A673 (cell line): ENCODE results near the gene IDH2. TPM values are rescaled to one million over a fixed set of nuclear protein-coding genes. Genes with fewer than 3 reads are reported as not detected.

Source experiments
- BruUV-seq: library from RNA; stranded (reverse); fragments of 400-500 nt; replicated peaks from 2 replicates; lab custom pipeline; 2021; lab: Mats Ljungman, UMichigan
- CTCF ChIA-PET: fragments of 300-600 bp; sonication (Branson Sonifier 250); formaldehyde crosslinking; loops from one replicate; lab custom pipeline; 2022; ENCODE audit warnings: antibody characterized with exemption; lab: Charles Lee
- POLR2A ChIA-PET: fragments of 300-600 bp; sonication (Branson Sonifier 250); formaldehyde crosslinking; loops from one replicate; lab custom pipeline; 2022; ENCODE audit warnings: antibody characterized with exemption; ENCODE audit not compliant: low non-redundant PET; lab: Charles Lee
- DNase-seq: peaks from one replicate; pipeline ENCODE4 v3.0.0-alpha.2; 2015; ENCODE audit warnings: low spot score
- H3K27ac ChIP-seq: fragments of 200-600 bp; sonication (generic); 2 replicates; pipeline ENCODE4 v1.5.1; 2016; ENCODE audit warnings: mixed run types, low read depth, mild to moderate bottlenecking, mixed read lengths, antibody characterized with exemption, low read length; ENCODE audit not compliant: poor library complexity, severe bottlenecking
- H3K27me3 ChIP-seq: fragments of 200-600 bp; sonication (generic); replicated peaks from 2 replicates; pipeline ENCODE4 v1.6.1; 2017; ENCODE audit warnings: mixed run types, low read depth, mild to moderate bottlenecking, mixed read lengths, antibody characterized with exemption, low read length; ENCODE audit not compliant: insufficient read depth, poor library complexity
- H3K36me3 ChIP-seq: fragments of 200-600 bp; sonication (generic); 2 replicates; pipeline ENCODE4 v1.6.1; 2016; ENCODE audit warnings: mixed run types, mild to moderate bottlenecking, mixed read lengths, antibody characterized with exemption, low read length; ENCODE audit not compliant: insufficient read depth, poor library complexity, severe bottlenecking
- H3K4me1 ChIP-seq: fragments of 200-600 bp; sonication (generic); 2 replicates; pipeline ENCODE4 v1.6.1; 2017; ENCODE audit warnings: mixed run types, mild to moderate bottlenecking, mixed read lengths, antibody characterized with exemption, low read length; ENCODE audit not compliant: insufficient read depth, poor library complexity, severe bottlenecking
- H3K4me3 ChIP-seq: fragments of 200-600 bp; sonication (generic); 2 replicates; pipeline ENCODE4 v1.5.1; 2016; ENCODE audit warnings: low read depth, mixed run types, mild to moderate bottlenecking, mixed read lengths, low read length; ENCODE audit not compliant: poor library complexity, severe bottlenecking
- H3K9me3 ChIP-seq: fragments of 200-600 bp; sonication (generic); 2 replicates; pipeline ENCODE4 v1.6.1; 2016; ENCODE audit warnings: mixed run types, low read depth, mild to moderate bottlenecking, mixed read lengths, antibody characterized with exemption, low read length; ENCODE audit not compliant: poor library complexity, severe bottlenecking
- CTCF ChIP-seq: fragments of 300-800, 200-600 bp; sonication (generic); conservative IDR thresholded peaks from 2 replicates; pipeline ENCODE4 v1.5.1; 2017; ENCODE audit warnings: low read depth, mild to moderate bottlenecking, antibody characterized with exemption, low read length, moderate library complexity, mixed read lengths
- EZH2 ChIP-seq: fragments of 200-600 bp; sonication (generic); IDR thresholded peaks from 2 replicates; pipeline ENCODE4 v1.6.1; 2017; ENCODE audit warnings: borderline replicate concordance, low read depth, mild to moderate bottlenecking, mixed read lengths, antibody characterized with exemption, low read length; ENCODE audit not compliant: poor library complexity, severe bottlenecking
- intact Hi-C: fragments of 100-400 bp; cut with micrococcal nuclease; formaldehyde crosslinking; loops from one replicate; pipeline ENCODE4 v1.10.0; 2022; ENCODE audit not compliant: unreplicated experiment
- total RNA-seq: library from RNA; stranded (reverse); gene quantifications from 2 replicates; pipeline ENCODE4 v1.2.3, GENCODE V29; 2021

The IDH2 gene
- total RNA-seq, 1 experiment from 2014 or later = 99.0 TPM

- BruUV-seq = no TSS peak
- ChIA-PET CTCF (no interaction called here), POLR2A (interaction anchor here (0.6 kb wide), 1 partner anchor 710 kb away, joined by 3 read pairs; no protein-coding TSS in a partner anchor)
- DNase-seq = no peak
- no peak for TF ChIP-seq EZH2
- H3K9me3 ChIP-seq = no peaks in the 10 kb centered on the region
- H3K4me3 ChIP-seq = no peak overlapping the region
- H3K27ac ChIP-seq = no peak overlapping the region
- H3K4me1 ChIP-seq = peaks cover 7% of the 10 kb centered on the region
- intact Hi-C loops = no loop called here
- H3K27me3 ChIP-seq = no peaks in the 10 kb centered on the region
- H3K36me3 ChIP-seq = no peaks in the 10 kb centered on the region
Measured at GRCh38 chr15:90124507-90124906, 22.2 kb upstream of the IDH2 start.

GRCh38 chr15:90121086-90121485 is 18.8 kb upstream of the IDH2 start:
- Histone ChIP-seq H3K4me3 (no peak overlapping the region), H3K27ac (no peak overlapping the region), H3K4me1 (peaks cover 7% of the 10 kb centered on the region), H3K36me3 (no peaks in the 10 kb centered on the region), H3K27me3 (no peaks in the 10 kb centered on the region), H3K9me3 (no peaks in the 10 kb centered on the region)
- CTCF ChIA-PET = interaction anchor here (1.1 kb wide), 1 partner anchor 149 kb away, joined by 6 read pairs; no protein-coding TSS in a partner anchor
- POLR2A ChIA-PET = no interaction called here
- DNase-seq = peak; percentile 54
- TF ChIP-seq CTCF (no peak), EZH2 (no peak)
- BruUV-seq = no TSS peak
- intact Hi-C loops = no loop called here

GRCh38 chr15:90119367-90119766 is 17.1 kb upstream of the IDH2 start:
- H3K9me3 ChIP-seq = peaks cover 4% of the 10 kb centered on the region
- peaks cover 7% of the 10 kb centered on the region for H3K4me1 ChIP-seq
- H3K27ac ChIP-seq = no peak overlapping the region
- ChIA-PET CTCF (no interaction called here), POLR2A (no interaction called here)
- no peak for TF ChIP-seq EZH2
- TF ChIP-seq CTCF = no peak
- no peak overlapping the region for H3K4me3 ChIP-seq
- no peaks in the 10 kb centered on the region for H3K27me3 ChIP-seq
- intact Hi-C loops = no loop called here
- BruUV-seq = no TSS peak
- no peaks in the 10 kb centered on the region for H3K36me3 ChIP-seq
- no peak for DNase-seq

- Histone ChIP-seq H3K36me3 (no peaks in the 10 kb centered on the region), H3K4me1 (peaks cover 1% of the 10 kb centered on the region), H3K27me3 (no peaks in the 10 kb centered on the region), H3K9me3 (peaks cover 7% of the 10 kb centered on the region), H3K27ac (no peak overlapping the region), H3K4me3 (no peak overlapping the region)
- intact Hi-C loops = no loop called here
- TF ChIP-seq EZH2 (no peak), CTCF (no peak)
- no TSS peak for BruUV-seq
- ChIA-PET CTCF (no interaction called here), POLR2A (no interaction called here)
- no peak for DNase-seq
Measured at GRCh38 chr15:90115783-90116182, 13.5 kb upstream of the IDH2 start.
